CD14-positive monocyte (primary cell): ENCODE measurements around the gene SLC22A7. TPM values are rescaled to one million over a fixed set of nuclear protein-coding genes. Genes with fewer than 3 reads are reported as not detected.

Experiments used
- DNase-seq, 3 donors: peaks; one replicate each; pipeline ENCODE4 v3.0.0-alpha.2; 2011 to 2022
- H2AFZ ChIP-seq: 2 replicates; pipeline ENCODE4 v1.6.0; 2012; ENCODE audit warnings: mild to moderate bottlenecking, low read depth, low read length, inconsistent platforms; ENCODE audit not compliant: insufficient read depth, poor library complexity, severe bottlenecking
- H3K27ac ChIP-seq, 2 donors: 1 replicate in 1 of 2; 2 replicates in 1 of 2; pipeline ENCODE4 v1.5.1; 2012 to 2013; ENCODE audit warnings: low read length in 2 of 2, control low read depth in 1 of 2, inconsistent platforms in 1 of 2, low read depth in 1 of 2, mild to moderate bottlenecking in 1 of 2
- H3K27me3 ChIP-seq, 2 donors: one replicate each; pipeline versions ENCODE4 v1.6.0 to v1.6.1; 2011 to 2013; ENCODE audit warnings: low read length in 2 of 2; ENCODE audit not compliant: control insufficient read depth in 2 of 2, insufficient read depth in 2 of 2
- H3K36me3 ChIP-seq, 2 donors: replicated peaks in 1 of 2; 1 replicate in 1 of 2; 2 replicates in 1 of 2; pipeline versions ENCODE4 v1.5.1 to v1.6.1; 2012 to 2013; ENCODE audit warnings: low read length in 2 of 2, control low read depth in 1 of 2, inconsistent platforms in 1 of 2, mild to moderate bottlenecking in 1 of 2; ENCODE audit not compliant: insufficient read depth in 2 of 2, control insufficient read depth in 1 of 2
- H3K4me1 ChIP-seq, 2 donors: 1 replicate in 1 of 2; 2 replicates in 1 of 2; pipeline versions ENCODE4 v1.5.1 to v1.6.1; 2012 to 2013; ENCODE audit warnings: low read length in 2 of 2, control low read depth in 1 of 2, inconsistent platforms in 1 of 2, mild to moderate bottlenecking in 1 of 2, moderate library complexity in 1 of 2; ENCODE audit not compliant: insufficient read depth in 2 of 2, control insufficient read depth in 1 of 2
- H3K4me2 ChIP-seq: replicated peaks from 2 replicates; pipeline ENCODE3; 2012; ENCODE audit warnings: low read length, moderate library complexity, mild to moderate bottlenecking; ENCODE audit not compliant: poor library complexity, severe bottlenecking; ENCODE audit errors: extremely low read depth
- H3K4me3 ChIP-seq, 3 experiments: fragments of 200-600 bp in 1 of 3; sonication (generic) in 1 of 3; replicated peaks in 1 of 3; 1 replicate in 2 of 3; 2 replicates in 1 of 3; pipeline ENCODE4 v1.5.1; 2011 to 2013; ENCODE audit warnings: low read length in 3 of 3, mild to moderate bottlenecking in 3 of 3, control low read depth in 2 of 3, low read depth in 2 of 3, inconsistent platforms in 1 of 3, moderate library complexity in 1 of 3
- H3K79me2 ChIP-seq: 2 replicates; pipeline ENCODE4 v1.6.0; 2012; ENCODE audit warnings: mild to moderate bottlenecking, control low read depth, inconsistent platforms, low read length, moderate library complexity; ENCODE audit not compliant: insufficient read depth
- H3K9ac ChIP-seq: 2 replicates; pipeline ENCODE4 v1.6.0; 2017; ENCODE audit warnings: low read length, mild to moderate bottlenecking; ENCODE audit not compliant: insufficient read depth, poor library complexity, severe bottlenecking
- H3K9me3 ChIP-seq, 2 donors: replicated peaks in 1 of 2; 1 replicate in 1 of 2; 2 replicates in 1 of 2; pipeline versions ENCODE4 v1.5.1 to v1.6.1; 2012 to 2013; ENCODE audit warnings: low read length in 2 of 2, control low read depth in 1 of 2; ENCODE audit not compliant: control insufficient read depth in 1 of 2, insufficient read depth in 1 of 2
- H4K20me1 ChIP-seq: 2 replicates; pipeline ENCODE4 v1.6.0; 2012; ENCODE audit warnings: mild to moderate bottlenecking, low read length, control low read depth, moderate library complexity; ENCODE audit not compliant: insufficient read depth
- H3K27ac Mint-ChIP-seq, 7 donors: one replicate each; pipeline ENCODE4 v1.8.0; 2020; ENCODE audit warnings: mild to moderate bottlenecking in 7 of 7, mixed read lengths in 7 of 7, moderate library complexity in 6 of 7, inconsistent platforms in 2 of 7
- H3K27me3 Mint-ChIP-seq, 3 donors: one replicate each; pipeline ENCODE4 v1.8.0; 2021 to 2022; ENCODE audit warnings: low read depth in 3 of 3, mild to moderate bottlenecking in 3 of 3, mixed read lengths in 3 of 3, moderate library complexity in 3 of 3, inconsistent platforms in 1 of 3
- H3K36me3 Mint-ChIP-seq, 2 donors: one replicate each; pipeline ENCODE4 v1.8.0; 2020; ENCODE audit warnings: mixed read lengths in 2 of 2, inconsistent platforms in 1 of 2, mild to moderate bottlenecking in 1 of 2
- H3K4me1 Mint-ChIP-seq: one replicate; pipeline ENCODE4 v1.8.0; 2020; ENCODE audit warnings: mild to moderate bottlenecking, mixed read lengths
- H3K4me3 Mint-ChIP-seq, 2 donors: one replicate each; pipeline ENCODE4 v1.8.0; 2020; ENCODE audit warnings: mild to moderate bottlenecking in 2 of 2, mixed read lengths in 2 of 2, moderate library complexity in 1 of 2
- H3K9me3 Mint-ChIP-seq, 7 donors: one replicate each; pipeline ENCODE4 v1.8.0; 2020 to 2022; ENCODE audit warnings: mixed read lengths in 7 of 7, mild to moderate bottlenecking in 6 of 7, moderate library complexity in 6 of 7, inconsistent platforms in 2 of 7
- WGBS: methylation state at CpG from one replicate; pipeline ENCODE4 v1.1.5; 2013; ENCODE audit warnings: missing lambda C conversion rate; ENCODE audit not compliant: insufficient coverage; 5-methylcytosine and 5-hydroxymethylcytosine counted together
- intact Hi-C, 2 donors: fragments of 100-400 bp; cut with micrococcal nuclease; formaldehyde crosslinking; loops; one replicate each; pipeline versions ENCODE4 v1.15.0 to v1.15.1; 2023
- polyA plus RNA-seq, 3 donors: library from polyadenylated mRNA; depleted of rRNA in 1 of 3; unstranded in 2 of 3; stranded (reverse) in 1 of 3; fragments of 300-500 nt in 2 of 3; fragments of >200 nt in 1 of 3; fragmentation: Illumina TruSeq in 2 of 3; gene quantifications; 1 replicate in 2 of 3; 2 replicates in 1 of 3; pipeline ENCODE4 v1.2.3, GENCODE V29; 2012 to 2021
- TF ChIP-seq, protein P1 (sequence below): fragments of 200-600 bp; IDR thresholded peaks from one replicate; pipeline ENCODE4 v1.8.0; 2022; ENCODE audit warnings: antibody characterized with exemption, mild to moderate bottlenecking

SLC22A7 gene
- polyA plus RNA-seq, 3 donors: not detected

DNA sequence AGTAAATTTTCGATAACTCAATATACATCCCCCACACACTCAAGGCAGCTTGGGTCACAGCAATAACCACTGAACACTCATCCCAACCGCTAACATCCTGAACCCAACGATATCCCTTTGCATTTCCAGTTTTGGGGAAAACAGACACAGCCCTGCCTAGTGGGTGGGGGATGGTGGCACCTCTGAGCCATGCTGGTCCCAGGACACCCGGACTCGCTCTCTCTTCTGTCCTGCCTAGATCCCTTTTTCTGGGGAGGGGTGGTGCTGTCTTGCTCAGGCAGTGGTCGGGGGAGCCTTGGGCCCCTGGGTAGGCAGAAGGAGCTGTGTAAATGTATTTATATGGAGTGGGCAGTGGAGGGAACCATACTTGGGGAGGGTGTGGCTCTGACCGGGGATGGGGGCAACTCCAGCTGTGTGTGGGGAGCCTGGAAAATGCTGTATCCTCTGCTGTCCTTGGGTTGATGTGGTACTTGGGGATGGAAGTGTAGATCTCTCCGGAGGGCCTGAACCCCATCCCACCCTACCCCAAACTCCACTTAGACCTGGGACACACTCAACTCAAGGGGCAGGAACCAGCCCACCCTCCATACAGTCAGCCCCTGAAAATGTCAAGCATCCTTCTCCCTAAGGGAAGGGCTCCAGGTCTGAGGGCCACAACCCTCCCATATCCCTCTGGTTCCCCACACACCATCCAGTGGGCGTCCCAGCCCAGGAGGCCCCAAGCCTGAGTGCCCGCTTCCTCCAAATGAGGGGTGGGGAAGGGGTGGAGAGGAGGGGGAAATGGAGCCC is 23.7 kb upstream of the SLC22A7 start:
- Histone ChIP-seq H3K9ac (no peak overlapping the region), H3K9me3 (no peaks in the 10 kb centered on the region), H3K79me2 (no peaks in the 10 kb centered on the region), H3K27ac (no peak overlapping the region), H3K36me3 (no peaks in the 10 kb centered on the region), H3K4me3 (peak overlapping the region in 1 of 3 experiments; percentile 59), H2AFZ (no peak overlapping the region), H4K20me1 (no peaks in the 10 kb centered on the region), H3K4me1 (peaks cover 17 to 25% of the 10 kb centered on the region in 2 donors), H3K4me2 (peak overlapping the region; percentile 73), H3K27me3 (peaks cover 16 to 92% of the 10 kb centered on the region in 2 donors)
- TF ChIP-seq, protein P1, sequence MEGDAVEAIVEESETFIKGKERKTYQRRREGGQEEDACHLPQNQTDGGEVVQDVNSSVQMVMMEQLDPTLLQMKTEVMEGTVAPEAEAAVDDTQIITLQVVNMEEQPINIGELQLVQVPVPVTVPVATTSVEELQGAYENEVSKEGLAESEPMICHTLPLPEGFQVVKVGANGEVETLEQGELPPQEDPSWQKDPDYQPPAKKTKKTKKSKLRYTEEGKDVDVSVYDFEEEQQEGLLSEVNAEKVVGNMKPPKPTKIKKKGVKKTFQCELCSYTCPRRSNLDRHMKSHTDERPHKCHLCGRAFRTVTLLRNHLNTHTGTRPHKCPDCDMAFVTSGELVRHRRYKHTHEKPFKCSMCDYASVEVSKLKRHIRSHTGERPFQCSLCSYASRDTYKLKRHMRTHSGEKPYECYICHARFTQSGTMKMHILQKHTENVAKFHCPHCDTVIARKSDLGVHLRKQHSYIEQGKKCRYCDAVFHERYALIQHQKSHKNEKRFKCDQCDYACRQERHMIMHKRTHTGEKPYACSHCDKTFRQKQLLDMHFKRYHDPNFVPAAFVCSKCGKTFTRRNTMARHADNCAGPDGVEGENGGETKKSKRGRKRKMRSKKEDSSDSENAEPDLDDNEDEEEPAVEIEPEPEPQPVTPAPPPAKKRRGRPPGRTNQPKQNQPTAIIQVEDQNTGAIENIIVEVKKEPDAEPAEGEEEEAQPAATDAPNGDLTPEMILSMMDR: no peak
- Mint-ChIP-seq H3K36me3 (peaks cover 3 to 9% of the 10 kb centered on the region in 2 donors), H3K27me3 (peaks cover 72 to 95% (median 91%) of the 10 kb centered on the region in 3 donors), H3K4me1 (peaks cover 25% of the 10 kb centered on the region), H3K4me3 (peak overlapping the region; percentile 69 to 88), H3K9me3 (peaks cover 0 to 17% (median 5%) of the 10 kb centered on the region in 7 donors), H3K27ac (no peak overlapping the region)
- intact Hi-C loops: loop anchor here in 1 of 2 donors (5.0 kb wide), 1 partner anchor 128 kb away; no protein-coding TSS in a partner anchor
- 94% methylated on average over 3 of the region's 10 CpGs for whole genome bisulfite sequencing
- DNase-seq: no peak

DNA sequence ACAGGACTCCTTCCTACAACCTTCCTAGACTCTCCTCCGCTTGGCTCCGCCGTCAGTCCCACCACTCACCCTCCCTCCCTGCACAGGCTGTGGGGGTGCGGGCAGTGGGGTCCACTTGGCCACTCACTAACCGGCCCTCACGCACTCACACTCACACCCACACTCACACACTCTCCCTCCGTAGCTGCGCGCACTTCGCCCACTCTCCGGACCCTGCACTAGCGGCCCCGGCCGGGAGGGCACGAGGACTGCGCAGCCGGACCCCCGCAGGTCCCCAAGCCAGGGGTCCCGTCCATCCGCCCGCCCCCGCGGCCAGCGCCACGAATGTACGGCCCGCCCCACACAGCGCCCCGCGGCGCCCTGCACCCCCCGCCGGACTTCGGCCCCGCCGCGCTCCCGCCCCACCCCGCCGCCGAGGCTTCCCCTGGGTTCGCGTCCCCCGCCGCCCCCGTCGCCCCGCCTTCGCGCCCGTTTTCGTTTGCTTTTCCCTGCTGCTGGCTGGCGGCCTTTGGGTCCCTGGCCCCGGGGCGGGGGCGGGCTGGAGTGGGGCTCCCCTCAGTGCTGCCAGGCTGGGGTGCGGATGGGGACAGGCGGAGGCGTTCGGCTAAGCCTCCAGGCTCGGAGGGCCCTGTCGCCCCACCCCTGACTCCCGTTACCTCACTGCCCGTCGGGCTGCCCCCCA is 23.0 kb upstream of the SLC22A7 start:
- H3K4me3 Mint-ChIP-seq: peak overlapping the region; percentile 69 to 90
- peaks cover 76 to 95% (median 90%) of the 10 kb centered on the region in 3 donors for H3K27me3 Mint-ChIP-seq
- Histone ChIP-seq H3K9ac (peak overlapping the region; percentile 40), H3K9me3 (no peaks in the 10 kb centered on the region), H3K4me2 (peak overlapping the region; percentile 73), H3K4me3 (peak overlapping the region in 2 of 3 experiments; percentile 6 to 59), H3K27me3 (peaks cover 16 to 88% of the 10 kb centered on the region in 2 donors), H4K20me1 (no peaks in the 10 kb centered on the region), H3K27ac (no peak overlapping the region), H3K4me1 (peaks cover 14 to 19% of the 10 kb centered on the region in 2 donors), H2AFZ (peak overlapping the region; percentile 67), H3K36me3 (no peaks in the 10 kb centered on the region), H3K79me2 (no peaks in the 10 kb centered on the region)
- under 1% methylated on average over 53 of the region's 65 CpGs for WGBS
- peaks cover 0 to 17% (median 5%) of the 10 kb centered on the region in 7 donors for H3K9me3 Mint-ChIP-seq
- H3K27ac Mint-ChIP-seq: peak overlapping the region in 2 of 7 donors; percentile 24 to 27
- H3K4me1 Mint-ChIP-seq: peaks cover 21% of the 10 kb centered on the region
- DNase-seq: no peak
- intact Hi-C loops: loop anchor here in 1 of 2 donors (5.0 kb wide), 1 partner anchor 127 kb away; no protein-coding TSS in a partner anchor
- peaks cover 3 to 9% of the 10 kb centered on the region in 2 donors for H3K36me3 Mint-ChIP-seq
- TF ChIP-seq, protein P1: no peak
